NB4 (cell line): ENCODE measurements around the gene RGS14.

Experiments used
- DNase-seq: peaks from one replicate; pipeline ENCODE4 v3.0.0; 2010; ENCODE audit warnings: low read depth
- H3K4me3 ChIP-seq: one replicate; pipeline ENCODE4 v1.5.1; 2011; ENCODE audit warnings: mild to moderate bottlenecking, low read depth, low read length, moderate library complexity
- MYC ChIP-seq: IDR thresholded peaks from 2 replicates; pipeline ENCODE4 v1.6.1; 2011; ENCODE audit warnings: low read depth, low read length
- POLR2A ChIP-seq: IDR thresholded peaks from 2 replicates; pipeline ENCODE4 v1.6.1; 2011; ENCODE audit warnings: mild to moderate bottlenecking; ENCODE audit not compliant: insufficient read length; ENCODE audit errors: extremely low read depth
- TF ChIP-seq, protein P1 (sequence below): IDR thresholded peaks from 2 replicates; pipeline ENCODE4 v1.6.1; 2011; ENCODE audit warnings: low read depth, low read length
- TF ChIP-seq, protein P2 (sequence below): IDR thresholded peaks from one replicate; pipeline ENCODE4 v1.5.1; 2012; ENCODE audit warnings: low read depth, low read length

RGS14 gene

DNA sequence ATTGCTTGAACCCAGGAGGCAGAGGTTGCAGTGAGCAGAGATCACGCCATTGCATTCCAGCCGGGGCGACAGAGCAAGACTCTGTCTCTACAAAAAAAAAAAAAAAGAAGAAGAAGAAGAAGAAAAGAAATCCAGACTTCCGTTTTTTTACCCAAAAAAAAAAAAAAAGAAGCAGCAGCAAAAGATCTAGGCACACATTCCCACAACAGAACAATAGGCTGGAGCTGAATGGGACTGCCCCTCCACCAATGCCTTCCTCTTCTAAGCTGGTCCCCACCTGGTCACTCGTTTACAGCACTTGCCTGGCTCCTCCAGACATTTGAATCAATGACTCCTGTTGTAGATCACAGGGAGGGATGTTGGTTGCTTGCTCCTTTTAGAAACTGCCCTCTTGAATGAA is 4.6 kb upstream of the RGS14 start:
- no peak overlapping the region for H3K4me3 ChIP-seq
- TF ChIP-seq, protein P1, sequence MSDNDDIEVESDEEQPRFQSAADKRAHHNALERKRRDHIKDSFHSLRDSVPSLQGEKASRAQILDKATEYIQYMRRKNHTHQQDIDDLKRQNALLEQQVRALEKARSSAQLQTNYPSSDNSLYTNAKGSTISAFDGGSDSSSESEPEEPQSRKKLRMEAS, result no peak
- TF ChIP-seq MYC (no peak), POLR2A (no peak)
- TF ChIP-seq, protein P2, sequence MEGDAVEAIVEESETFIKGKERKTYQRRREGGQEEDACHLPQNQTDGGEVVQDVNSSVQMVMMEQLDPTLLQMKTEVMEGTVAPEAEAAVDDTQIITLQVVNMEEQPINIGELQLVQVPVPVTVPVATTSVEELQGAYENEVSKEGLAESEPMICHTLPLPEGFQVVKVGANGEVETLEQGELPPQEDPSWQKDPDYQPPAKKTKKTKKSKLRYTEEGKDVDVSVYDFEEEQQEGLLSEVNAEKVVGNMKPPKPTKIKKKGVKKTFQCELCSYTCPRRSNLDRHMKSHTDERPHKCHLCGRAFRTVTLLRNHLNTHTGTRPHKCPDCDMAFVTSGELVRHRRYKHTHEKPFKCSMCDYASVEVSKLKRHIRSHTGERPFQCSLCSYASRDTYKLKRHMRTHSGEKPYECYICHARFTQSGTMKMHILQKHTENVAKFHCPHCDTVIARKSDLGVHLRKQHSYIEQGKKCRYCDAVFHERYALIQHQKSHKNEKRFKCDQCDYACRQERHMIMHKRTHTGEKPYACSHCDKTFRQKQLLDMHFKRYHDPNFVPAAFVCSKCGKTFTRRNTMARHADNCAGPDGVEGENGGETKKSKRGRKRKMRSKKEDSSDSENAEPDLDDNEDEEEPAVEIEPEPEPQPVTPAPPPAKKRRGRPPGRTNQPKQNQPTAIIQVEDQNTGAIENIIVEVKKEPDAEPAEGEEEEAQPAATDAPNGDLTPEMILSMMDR, result no peak
- no peak for DNase-seq

DNA sequence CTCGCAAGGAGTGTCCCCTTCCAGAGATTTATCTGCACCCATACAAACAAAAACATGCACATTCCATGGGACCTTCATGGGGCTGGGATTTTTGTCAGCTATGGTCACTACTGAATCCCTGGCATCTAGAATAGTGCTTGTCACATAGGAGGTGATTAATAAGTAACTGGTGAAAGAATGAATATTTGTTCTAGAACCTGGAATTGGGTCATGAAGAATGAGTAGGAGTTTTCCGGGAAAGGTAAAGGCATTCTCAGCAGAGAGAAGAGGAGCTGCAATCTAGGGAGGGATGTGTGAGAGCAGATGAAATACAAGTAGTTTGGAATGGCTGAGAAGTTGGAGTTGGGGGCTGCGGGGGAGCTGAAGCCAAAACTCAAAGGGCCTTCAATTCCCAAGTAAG is 3.5 kb upstream of the RGS14 start:
- no peak overlapping the region for H3K4me3 ChIP-seq
- DNase-seq, result no peak
- TF ChIP-seq MYC (no peak), POLR2A (no peak)
- TF ChIP-seq, protein P1, result no peak
- TF ChIP-seq, protein P2, result no peak

DNA sequence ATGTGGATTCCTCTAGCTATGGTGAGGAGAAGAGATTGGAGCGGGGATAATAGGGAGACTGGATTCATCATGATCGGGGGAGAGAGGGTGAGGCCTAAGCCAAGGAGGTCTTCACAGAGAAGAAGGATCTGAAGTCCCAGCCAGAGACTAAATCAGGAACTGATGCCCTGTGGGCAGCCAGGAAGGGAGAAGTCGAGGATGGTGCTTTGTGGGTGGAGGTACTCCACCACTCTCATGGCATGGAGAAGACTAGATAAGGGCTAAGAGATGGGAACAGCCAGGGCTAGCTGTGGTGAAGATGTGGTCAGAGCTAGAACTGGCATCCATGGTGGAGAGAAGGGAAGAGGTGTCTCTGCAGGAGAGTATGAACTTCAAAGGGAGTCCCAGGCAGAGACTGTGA is 3.0 kb upstream of the RGS14 start:
- H3K4me3 ChIP-seq, result no peak overlapping the region
- DNase-seq, result no peak
- TF ChIP-seq MYC, result no peak
- TF ChIP-seq, protein P1, result no peak
- TF ChIP-seq, protein P2, result no peak
- no peak for TF ChIP-seq POLR2A

DNA sequence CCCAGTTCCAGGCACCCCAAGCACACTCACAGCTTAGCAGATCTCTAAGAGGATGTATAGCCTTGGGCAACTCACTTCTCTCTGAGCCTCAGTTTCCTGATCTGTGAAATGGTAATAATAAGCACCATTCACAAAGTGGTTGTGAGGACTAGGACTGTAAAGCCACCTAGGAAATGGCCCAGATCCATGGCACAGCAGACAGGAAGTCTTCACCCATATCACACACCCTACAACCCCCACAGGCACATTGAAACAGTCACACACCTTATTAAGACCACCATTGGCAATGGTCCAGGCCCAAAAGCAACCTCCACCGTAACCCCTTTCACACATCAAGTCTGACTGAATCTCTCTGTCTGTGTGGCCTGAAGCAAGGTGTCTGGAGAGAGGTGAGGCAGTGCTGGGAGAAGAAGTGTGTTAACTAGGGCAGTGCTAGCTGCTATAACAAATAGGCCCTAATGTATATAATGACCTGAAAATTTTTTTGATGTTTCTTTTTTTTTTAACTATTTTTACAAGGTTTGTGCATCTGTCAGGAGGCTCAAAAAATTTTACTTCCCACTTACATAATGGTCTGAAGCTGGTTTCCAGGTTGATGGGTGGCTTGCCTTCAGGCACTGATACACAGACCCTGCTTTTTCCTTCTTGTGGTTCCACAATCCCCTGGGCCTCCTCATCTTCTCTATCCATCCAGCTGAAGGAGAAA is 2.4 kb upstream of the RGS14 start:
- TF ChIP-seq MYC, result no peak
- TF ChIP-seq, protein P1, result no peak
- TF ChIP-seq POLR2A, result no peak
- TF ChIP-seq, protein P2, result no peak
- H3K4me3 ChIP-seq, result no peak overlapping the region
- DNase-seq, result no peak

DNA sequence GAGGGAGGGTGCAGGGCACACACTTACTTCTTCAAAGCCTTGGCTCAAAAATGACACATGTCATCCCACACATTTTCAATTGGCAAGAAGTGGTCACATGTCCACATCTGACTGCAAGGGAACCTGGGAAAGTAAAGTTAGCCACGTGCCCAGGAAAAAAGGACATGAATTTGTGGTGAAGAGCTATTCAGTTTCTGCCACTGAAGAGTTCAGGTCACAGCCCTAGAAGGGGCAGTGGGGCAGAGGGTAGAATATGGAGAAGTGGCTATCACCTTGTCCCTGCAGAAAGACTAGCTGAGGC is 1.9 kb upstream of the RGS14 start:
- DNase-seq, result peak; percentile 56
- H3K4me3 ChIP-seq, result no peak overlapping the region
- TF ChIP-seq, protein P1, result peak; percentile 87
- TF ChIP-seq POLR2A, result no peak
- TF ChIP-seq, protein P2, result no peak
- TF ChIP-seq MYC, result no peak

DNA sequence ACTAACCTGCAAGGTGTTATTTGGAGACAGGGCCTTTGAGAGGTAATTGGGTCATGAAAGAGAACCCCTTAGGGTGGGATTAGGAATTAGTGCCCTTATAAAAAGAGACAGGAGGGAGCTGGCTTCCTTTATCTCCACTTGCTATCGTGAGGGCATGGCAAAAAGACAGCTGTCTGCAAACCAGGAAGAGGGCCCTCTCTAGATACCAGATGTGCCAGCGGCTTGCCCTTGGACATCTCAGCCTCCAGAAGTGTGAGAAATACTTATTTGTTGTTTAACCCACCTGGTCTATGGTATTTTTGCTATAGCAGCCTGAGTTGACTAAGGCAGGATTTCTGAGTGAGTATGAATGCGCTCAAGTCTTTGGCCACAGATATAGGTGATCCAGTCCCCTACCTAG is 978 bp upstream of the RGS14 start:
- no peak overlapping the region for H3K4me3 ChIP-seq
- DNase-seq, result peak; percentile 36
- TF ChIP-seq, protein P2, result no peak
- TF ChIP-seq MYC (no peak), POLR2A (no peak)
- TF ChIP-seq, protein P1, result no peak
